ENCODE measurements around the gene ASPRV1. TPM values are rescaled to one million over a fixed set of nuclear protein-coding genes. Genes with fewer than 3 reads are reported as not detected.

Gene ASPRV1
- total RNA-seq, 1 donor from 2014 or later, result 0.63 TPM

- H3K4me1 ChIP-seq, result no peaks in the 10 kb centered on the region
- no peak overlapping the region for H3K4me3 ChIP-seq
- no peak for TF ChIP-seq CTCF (IDR thresholded peaks at IDR 0.05; ENCODE audit: borderline replicate concordance)
- DNase-seq, result no peak
- no peaks in the 10 kb centered on the region for H3K9me3 ChIP-seq (replicated peaks)
- no peaks in the 10 kb centered on the region for H3K27me3 ChIP-seq (ENCODE audit: low read depth)
- H3K27ac ChIP-seq (replicated peaks), result no peak overlapping the region
- intact Hi-C loops (cut with micrococcal nuclease), result no loop called here
- H3K36me3 ChIP-seq, result no peaks in the 10 kb centered on the region
These were observed 4.5 kb upstream of the ASPRV1 start for GRCh38 chr2:69965756-69966445.

GRCh38 chr2:69964353-69964841, 3.0 kb upstream of the ASPRV1 start:
- TF ChIP-seq CTCF (IDR thresholded peaks at IDR 0.05; ENCODE audit: borderline replicate concordance), result no peak
- no peaks in the 10 kb centered on the region for H3K4me1 ChIP-seq
- no peaks in the 10 kb centered on the region for H3K27me3 ChIP-seq (ENCODE audit: low read depth)
- intact Hi-C loops (cut with micrococcal nuclease), result no loop called here
- no peaks in the 10 kb centered on the region for H3K36me3 ChIP-seq
- no peak for DNase-seq
- no peak overlapping the region for H3K4me3 ChIP-seq
- H3K27ac ChIP-seq (replicated peaks), result no peak overlapping the region
- no peaks in the 10 kb centered on the region for H3K9me3 ChIP-seq (replicated peaks)

- H3K9me3 ChIP-seq (replicated peaks), result no peaks in the 10 kb centered on the region
- no peak for DNase-seq
- no peaks in the 10 kb centered on the region for H3K36me3 ChIP-seq
- H3K27ac ChIP-seq (replicated peaks), result no peak overlapping the region
- H3K4me1 ChIP-seq, result no peaks in the 10 kb centered on the region
- H3K27me3 ChIP-seq (ENCODE audit: low read depth), result no peaks in the 10 kb centered on the region
- intact Hi-C loops (cut with micrococcal nuclease), result no loop called here
- H3K4me3 ChIP-seq, result no peak overlapping the region
- no peak for TF ChIP-seq CTCF (IDR thresholded peaks at IDR 0.05; ENCODE audit: borderline replicate concordance)
These were observed 1.7 kb upstream of the ASPRV1 start for GRCh38 chr2:69962986-69963730.

DNA sequence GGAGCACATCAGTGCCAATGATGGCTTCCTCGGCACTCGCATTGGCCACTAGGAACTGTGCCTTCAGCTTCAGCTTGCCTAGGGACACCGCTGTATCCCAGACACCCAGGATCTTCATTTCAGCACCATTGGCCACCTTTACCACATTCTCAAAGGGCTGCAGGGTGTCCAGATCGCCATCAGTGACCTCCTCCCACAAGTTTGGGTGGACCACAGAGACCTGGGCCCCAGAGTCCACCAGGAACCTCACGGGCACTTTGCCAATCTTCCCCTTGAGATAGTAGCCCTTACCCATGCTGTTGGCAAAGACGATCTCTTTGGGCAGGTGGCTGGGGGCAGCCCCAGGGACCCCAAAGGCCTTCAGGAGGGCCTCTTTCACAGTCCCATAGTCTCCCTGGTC, 610 bp downstream of the ASPRV1 start:
- H3K27ac ChIP-seq (replicated peaks), result no peak overlapping the region
- H3K4me1 ChIP-seq, result no peaks in the 10 kb centered on the region
- intact Hi-C loops (cut with micrococcal nuclease), result no loop called here
- H3K9me3 ChIP-seq (replicated peaks), result no peaks in the 10 kb centered on the region
- no peaks in the 10 kb centered on the region for H3K27me3 ChIP-seq (ENCODE audit: low read depth)
- TF ChIP-seq CTCF (IDR thresholded peaks at IDR 0.05; ENCODE audit: borderline replicate concordance), result no peak
- H3K36me3 ChIP-seq, result no peaks in the 10 kb centered on the region
- DNase-seq, result no peak
- H3K4me3 ChIP-seq, result no peak overlapping the region

DNA sequence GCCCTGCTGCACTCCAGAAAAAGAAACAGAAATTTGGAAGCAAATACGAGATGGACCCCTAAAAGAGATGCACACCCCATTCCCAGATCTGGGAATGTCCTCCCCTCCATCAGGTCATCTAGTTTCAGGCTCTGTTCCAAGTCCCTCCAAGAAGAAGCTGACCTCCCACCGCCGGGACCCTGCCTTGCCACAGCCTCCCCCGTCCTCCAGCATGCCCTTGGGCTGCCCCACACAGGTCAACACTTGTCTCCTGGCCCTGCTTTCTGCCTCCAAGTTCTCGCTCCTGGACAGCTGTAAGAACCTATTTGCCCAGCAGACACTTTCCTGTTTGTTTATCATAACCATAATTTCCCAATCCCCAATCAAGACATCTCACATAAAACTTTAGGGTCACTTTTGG, 2.0 kb downstream of the ASPRV1 start:
- no peaks in the 10 kb centered on the region for H3K27me3 ChIP-seq (ENCODE audit: low read depth)
- H3K27ac ChIP-seq (replicated peaks), result no peak overlapping the region
- intact Hi-C loops (cut with micrococcal nuclease), result no loop called here
- H3K4me1 ChIP-seq, result no peaks in the 10 kb centered on the region
- H3K4me3 ChIP-seq, result no peak overlapping the region
- no peaks in the 10 kb centered on the region for H3K9me3 ChIP-seq (replicated peaks)
- TF ChIP-seq CTCF (IDR thresholded peaks at IDR 0.05; ENCODE audit: borderline replicate concordance), result no peak
- H3K36me3 ChIP-seq, result no peaks in the 10 kb centered on the region
- DNase-seq, result no peak
